Measurements from ENCODE around the gene ALG10. TPM values are rescaled to one million over a fixed set of nuclear protein-coding genes. Genes with fewer than 3 reads are reported as not detected.
"Not testable (repeated sequence)": the region's sequence is repeated elsewhere in the genome, so short reads cannot be mapped to it uniquely, and the experiment has no call there.

ALG10 gene
- total RNA-seq = 7.8 and 14.7 TPM in 2 replicates

- DNase-seq (ENCODE audit: low read depth in 2 of 2) = peak; percentile 99
These were observed at the start of gene ALG10 for GRCh38 chr12:34022079-34022830. ALG10 (plus strand) TSS chr12:34022496; CDS start chr12:34022600, 104 bp downstream.

GRCh38 chr12:33972884-33973283, 49.4 kb upstream of the ALG10 start:
- DNase-seq (ENCODE audit: low read depth in 2 of 2) = not testable (repeated sequence)

- no peak for DNase-seq (ENCODE audit: low read depth in 2 of 2)
These were observed 44.4 kb upstream of the ALG10 start for GRCh38 chr12:33977887-33978286.

- peak in 1 of 2 donors; percentile 30 for DNase-seq (ENCODE audit: low read depth in 2 of 2)
These were observed 34.0 kb upstream of the ALG10 start for GRCh38 chr12:33988197-33988805.

- peak in 1 of 2 donors; percentile 67 for DNase-seq (ENCODE audit: low read depth in 2 of 2)
These were observed 33.4 kb upstream of the ALG10 start for GRCh38 chr12:33988913-33989312.

- DNase-seq (ENCODE audit: low read depth in 2 of 2) = peak in 1 of 2 donors; percentile 20
These were observed 27.2 kb upstream of the ALG10 start for GRCh38 chr12:33994857-33995808.

- DNase-seq (ENCODE audit: low read depth in 2 of 2) = not testable (repeated sequence)
These were observed 13.5 kb upstream of the ALG10 start for GRCh38 chr12:34008835-34009234.

- no peak for DNase-seq (ENCODE audit: low read depth in 2 of 2)
These were observed 5.9 kb upstream of the ALG10 start for GRCh38 chr12:34016361-34016760.

GRCh38 chr12:34021071-34021470, 1.2 kb upstream of the ALG10 start:
- DNase-seq (ENCODE audit: low read depth in 2 of 2) = peak in 1 of 2 donors; percentile 1

GRCh38 chr12:34027661-34028060, 5.4 kb downstream of the ALG10 start:
- not testable (repeated sequence) for DNase-seq (ENCODE audit: low read depth in 2 of 2)

GRCh38 chr12:34030591-34030990, 8.3 kb downstream of the ALG10 start:
- no peak for DNase-seq (ENCODE audit: low read depth in 2 of 2)

- DNase-seq (ENCODE audit: low read depth in 2 of 2) = peak; percentile 58 to 68
These were observed 11.5 kb downstream of the ALG10 start for GRCh38 chr12:34033628-34034296.

GRCh38 chr12:34038357-34038756, 16.1 kb downstream of the ALG10 start:
- DNase-seq (ENCODE audit: low read depth in 2 of 2) = peak; percentile 3 to 20

- no peak for DNase-seq (ENCODE audit: low read depth in 2 of 2)
These were observed 24.3 kb downstream of the ALG10 start for GRCh38 chr12:34046570-34046969.

- not testable (repeated sequence) for DNase-seq (ENCODE audit: low read depth in 2 of 2)
These were observed 25.6 kb downstream of the ALG10 start for GRCh38 chr12:34047855-34048254.

GRCh38 chr12:34048714-34049113, 26.4 kb downstream of the ALG10 start:
- no peak for DNase-seq (ENCODE audit: low read depth in 2 of 2)

- no peak for DNase-seq (ENCODE audit: low read depth in 2 of 2)
These were observed 29.2 kb downstream of the ALG10 start for GRCh38 chr12:34051486-34051885.

GRCh38 chr12:34054938-34055337, 32.6 kb downstream of the ALG10 start:
- no peak for DNase-seq (ENCODE audit: low read depth in 2 of 2)

Data from lung microvascular endothelial cell (primary cell).